AG04450 (cell line): ENCODE data around the gene KIF26A. TPM values are rescaled to one million over a fixed set of nuclear protein-coding genes. Genes with fewer than 3 reads are reported as not detected.

Experiments used
- CTCF ChIA-PET: fragments of 300-600, 350-600 bp; formaldehyde crosslinking; extraction: SDS; loops from one replicate; lab custom pipeline; 2022; ENCODE audit warnings: antibody characterized with exemption, inconsistent platforms; lab: Charles Lee
- POLR2A ChIA-PET: fragments of 350-600 bp; formaldehyde crosslinking; extraction: SDS; loops from one replicate; lab custom pipeline; 2021; ENCODE audit warnings: antibody characterized with exemption, inconsistent platforms; lab: Yijun Ruan, JAX
- DNase-seq: peaks from one replicate; pipeline ENCODE4 v3.0.0-alpha.2; 2011; ENCODE audit warnings: low read depth, low spot score
- H3K27ac ChIP-seq: one replicate; pipeline ENCODE4 v1.5.1; 2012; ENCODE audit warnings: low read depth, low read length, control low read depth
- H3K27me3 ChIP-seq: one replicate; pipeline ENCODE4 v1.6.0; 2012; ENCODE audit warnings: low read length; ENCODE audit not compliant: control insufficient read depth, insufficient read depth
- H3K4me3 ChIP-seq: 2 replicates; pipeline ENCODE4 v1.5.1; 2011; ENCODE audit warnings: mild to moderate bottlenecking, low read depth, low read length, control low read depth
- H3K9me3 ChIP-seq: 2 replicates; pipeline ENCODE4 v1.5.1; 2012; ENCODE audit warnings: low read length; ENCODE audit not compliant: control insufficient read depth, insufficient read depth
- polyA plus RNA-seq: library from polyadenylated mRNA; depleted of rRNA; stranded (reverse); fragments of >200 nt; gene quantifications from 2 replicates; pipeline ENCODE4 v1.2.3, GENCODE V29; 2011
- TF ChIP-seq, protein P1 (sequence below): IDR thresholded peaks from 2 replicates; pipeline ENCODE4 v1.5.1; 2011; ENCODE audit warnings: low read depth, low read length, control low read depth, inconsistent platforms

The KIF26A gene
- polyA plus RNA-seq, 1 experiment: not detected

DNA sequence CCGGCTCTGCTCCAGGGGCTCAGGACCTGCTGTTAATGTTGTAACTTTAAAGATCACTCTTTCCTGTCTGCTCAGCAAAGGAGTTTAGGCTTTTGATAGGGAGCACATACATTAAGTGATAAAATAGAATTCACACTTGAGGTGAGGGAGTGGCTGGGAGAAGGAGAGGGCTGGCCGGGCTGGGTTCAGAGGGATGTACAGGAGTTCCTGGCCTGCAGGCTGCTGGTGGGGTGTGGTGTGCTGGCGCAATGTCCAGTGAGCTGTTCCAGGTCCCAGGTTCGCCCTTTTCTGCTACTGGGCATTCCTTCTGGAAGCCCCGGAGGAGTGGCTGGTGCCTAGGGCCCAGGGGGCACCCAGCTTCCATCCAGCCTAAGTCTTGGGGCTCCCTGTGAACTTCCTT, 17.8 kb downstream of the KIF26A start:
- ChIA-PET POLR2A (no interaction called here), CTCF (no interaction called here)

DNA sequence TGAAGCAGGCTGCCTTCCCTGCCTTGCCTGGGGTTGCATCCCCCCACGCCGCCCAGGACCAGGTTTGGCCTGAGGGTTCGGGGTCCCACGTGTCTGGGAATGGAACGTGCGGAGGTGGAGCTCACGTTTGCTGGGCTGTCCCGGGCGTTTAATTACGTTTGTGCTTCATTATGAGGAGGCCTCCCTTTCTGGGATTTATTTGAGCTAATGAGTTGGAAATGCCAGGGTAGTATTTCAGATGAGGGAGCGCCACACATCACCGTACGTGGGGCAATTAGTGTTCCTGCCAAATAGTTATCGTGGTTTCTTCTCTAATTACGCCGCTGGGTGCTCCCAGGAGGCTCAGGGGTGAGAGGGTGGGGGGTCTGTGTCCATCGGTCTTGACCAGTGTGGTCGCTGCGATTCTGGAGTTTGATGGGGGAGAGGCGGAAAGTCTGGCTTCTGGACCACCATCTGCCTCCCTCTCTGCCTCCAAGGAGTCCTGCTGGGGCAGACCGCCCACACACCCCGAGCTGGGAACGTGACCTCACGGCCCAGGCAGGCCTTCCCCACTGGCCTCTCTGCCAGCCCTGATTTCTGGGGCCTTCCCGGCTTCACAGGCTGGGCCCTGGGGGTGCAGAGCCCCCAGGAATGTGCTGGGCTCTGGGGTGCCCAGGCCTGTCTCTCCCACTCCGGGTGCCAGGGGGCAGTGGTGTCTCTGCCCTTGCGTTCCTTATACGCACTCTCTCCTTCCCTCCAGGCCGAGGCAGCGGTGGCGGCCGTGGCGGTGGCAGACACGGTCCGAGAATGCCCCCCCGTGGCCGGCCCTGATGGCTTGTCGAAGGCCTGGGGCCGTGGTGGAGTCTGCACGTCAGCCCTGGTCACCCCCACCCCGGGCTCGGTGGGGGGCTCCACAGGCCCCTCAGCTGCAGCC, 18.9 kb downstream of the KIF26A start:
- ChIA-PET POLR2A (no interaction called here), CTCF (interaction anchor here (0.7 kb wide), 1 partner anchor 288 kb away, joined by 4 read pairs; no protein-coding TSS in a partner anchor)
- no peak overlapping the region for H3K27ac ChIP-seq
- TF ChIP-seq, protein P1, sequence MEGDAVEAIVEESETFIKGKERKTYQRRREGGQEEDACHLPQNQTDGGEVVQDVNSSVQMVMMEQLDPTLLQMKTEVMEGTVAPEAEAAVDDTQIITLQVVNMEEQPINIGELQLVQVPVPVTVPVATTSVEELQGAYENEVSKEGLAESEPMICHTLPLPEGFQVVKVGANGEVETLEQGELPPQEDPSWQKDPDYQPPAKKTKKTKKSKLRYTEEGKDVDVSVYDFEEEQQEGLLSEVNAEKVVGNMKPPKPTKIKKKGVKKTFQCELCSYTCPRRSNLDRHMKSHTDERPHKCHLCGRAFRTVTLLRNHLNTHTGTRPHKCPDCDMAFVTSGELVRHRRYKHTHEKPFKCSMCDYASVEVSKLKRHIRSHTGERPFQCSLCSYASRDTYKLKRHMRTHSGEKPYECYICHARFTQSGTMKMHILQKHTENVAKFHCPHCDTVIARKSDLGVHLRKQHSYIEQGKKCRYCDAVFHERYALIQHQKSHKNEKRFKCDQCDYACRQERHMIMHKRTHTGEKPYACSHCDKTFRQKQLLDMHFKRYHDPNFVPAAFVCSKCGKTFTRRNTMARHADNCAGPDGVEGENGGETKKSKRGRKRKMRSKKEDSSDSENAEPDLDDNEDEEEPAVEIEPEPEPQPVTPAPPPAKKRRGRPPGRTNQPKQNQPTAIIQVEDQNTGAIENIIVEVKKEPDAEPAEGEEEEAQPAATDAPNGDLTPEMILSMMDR: no peak
- DNase-seq: no peak
- peaks cover 100% of the 10 kb centered on the region for H3K9me3 ChIP-seq
- no peaks in the 10 kb centered on the region for H3K27me3 ChIP-seq
- no peak overlapping the region for H3K4me3 ChIP-seq

More for the DNA sequence above, 17.8 kb downstream of the KIF26A start:
- Histone ChIP-seq H3K27me3 (no peaks in the 10 kb centered on the region), H3K4me3 (no peak overlapping the region), H3K27ac (no peak overlapping the region), H3K9me3 (peaks cover 98% of the 10 kb centered on the region)
- TF ChIP-seq, protein P1: no peak
- DNase-seq: no peak

- no peak overlapping the region for H3K4me3 ChIP-seq
Observed at GRCh38 chr14:104158827-104159798, 20.7 kb downstream of the KIF26A start.

GRCh38 chr14:104159990-104160389, 21.6 kb downstream of the KIF26A start:
- ChIA-PET CTCF (no interaction called here), POLR2A (no interaction called here)
- H3K4me3 ChIP-seq: no peak overlapping the region
- peaks cover 97% of the 10 kb centered on the region for H3K9me3 ChIP-seq
- DNase-seq: no peak
- TF ChIP-seq, protein P1: no peak
- H3K27ac ChIP-seq: no peak overlapping the region
- H3K27me3 ChIP-seq: no peaks in the 10 kb centered on the region

More at GRCh38 chr14:104158827-104159798, 20.7 kb downstream of the KIF26A start:
- Histone ChIP-seq H3K27me3 (no peaks in the 10 kb centered on the region), H3K27ac (no peak overlapping the region), H3K9me3 (peaks cover 100% of the 10 kb centered on the region)
- ChIA-PET POLR2A (no interaction called here), CTCF (no interaction called here)
- TF ChIP-seq, protein P1: no peak
- no peak for DNase-seq
